ENCODE results near the gene ECHDC3.

- TF ChIP-seq CTCF (IDR thresholded peaks at IDR 0.05) (no peak), EP300 (IDR thresholded peaks at IDR 0.05) (no peak), POLR2A (IDR thresholded peaks at IDR 0.05) (no peak)
Observed at GRCh38 chr10:11700539-11700938, 41.6 kb upstream of the ECHDC3 start.

Measured in suprapubic skin (tissue), 3 donors.